Coronary artery (tissue), 2 donors: ENCODE results near the gene TMEM135.
"Not testable (repeated sequence)": the region's sequence is repeated elsewhere in the genome, so short reads cannot be mapped to it uniquely, and the experiment has no call there.

ENCODE experiments used
- DNase-seq: peaks from one replicate; pipeline ENCODE4 v3.0.0-alpha.2; 2017; ENCODE audit warnings: low spot score
- H3K27ac ChIP-seq, 2 donors: fragments of 200-600 bp; sonication (generic); one replicate each; pipeline ENCODE4 v1.5.1; 2016 to 2019
- H3K4me3 ChIP-seq: fragments of 200-600 bp; sonication (generic); 2 replicates; pipeline ENCODE4 v1.5.1; 2016; ENCODE audit warnings: mild to moderate bottlenecking, moderate library complexity
- CTCF ChIP-seq: fragments of 200-600 bp; sonication (generic); IDR thresholded peaks from one replicate; pipeline ENCODE4 v1.5.1; 2019; ENCODE audit warnings: antibody characterized with exemption

TMEM135 gene

GRCh38 chr11:87139475-87139874 is 101.7 kb downstream of the TMEM135 start:
- no peak for TF ChIP-seq CTCF
- no peak for DNase-seq
- H3K27ac ChIP-seq: no peak overlapping the region
- H3K4me3 ChIP-seq: no peak overlapping the region

DNA sequence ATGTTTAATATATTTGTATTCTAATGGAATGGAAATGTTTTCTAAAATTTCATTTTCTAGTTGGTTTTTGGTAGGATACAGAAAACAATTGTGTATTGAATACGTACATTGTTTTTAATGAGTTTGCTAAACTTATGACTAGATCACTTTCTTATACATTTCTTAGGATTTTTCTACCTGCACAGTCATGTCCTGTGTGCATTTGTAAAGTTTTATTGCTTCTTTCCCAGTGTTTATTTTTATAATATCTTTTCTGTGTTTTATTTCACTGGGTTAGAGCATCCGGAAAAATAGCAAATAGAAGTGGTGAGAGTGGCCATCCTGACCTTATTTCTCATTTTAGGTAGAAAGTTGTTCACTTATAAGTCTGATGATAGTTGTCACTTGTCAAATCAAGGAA is 103.6 kb downstream of the TMEM135 start:
- Histone ChIP-seq H3K27ac (no peak overlapping the region), H3K4me3 (no peak overlapping the region)
- no peak for DNase-seq
- no peak for TF ChIP-seq CTCF

DNA sequence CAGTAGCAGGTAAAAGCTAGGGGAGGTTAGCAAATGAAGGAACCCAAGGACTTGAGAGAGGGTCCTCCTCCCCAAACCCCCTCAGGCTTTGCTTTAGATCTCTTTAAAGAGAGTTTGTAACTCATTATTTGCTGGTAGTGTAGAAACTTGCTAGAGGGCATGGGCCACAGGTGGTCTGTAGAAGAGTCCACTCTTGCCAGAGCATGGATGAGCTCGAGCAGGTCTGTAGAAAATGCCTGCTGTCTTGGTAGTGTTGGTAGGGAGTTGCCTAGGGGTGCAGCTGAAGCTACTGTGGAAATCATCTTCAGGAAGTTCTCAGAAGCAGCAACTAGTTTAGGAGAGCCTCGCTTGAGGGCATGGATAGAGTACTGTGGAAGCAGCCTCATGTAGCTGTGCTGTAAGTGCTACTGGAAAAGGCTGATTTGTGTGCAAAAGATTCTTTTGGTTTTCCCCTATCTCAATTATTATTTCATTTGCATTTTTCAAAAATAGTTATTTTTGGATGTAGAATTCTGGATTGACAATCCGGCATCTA is 104.3 kb downstream of the TMEM135 start:
- no peak overlapping the region for H3K27ac ChIP-seq
- no peak overlapping the region for H3K4me3 ChIP-seq
- DNase-seq: no peak
- no peak for TF ChIP-seq CTCF

GRCh38 chr11:87142594-87142993 is 104.9 kb downstream of the TMEM135 start:
- DNase-seq: no peak
- H3K27ac ChIP-seq: no peak overlapping the region
- H3K4me3 ChIP-seq: no peak overlapping the region
- TF ChIP-seq CTCF: no peak

GRCh38 chr11:87143641-87144040 is 105.9 kb downstream of the TMEM135 start:
- no peak for TF ChIP-seq CTCF
- Histone ChIP-seq H3K4me3 (no peak overlapping the region), H3K27ac (no peak overlapping the region)

GRCh38 chr11:87144252-87144651 is 106.5 kb downstream of the TMEM135 start:
- DNase-seq: no peak
- no peak for TF ChIP-seq CTCF
- Histone ChIP-seq H3K27ac (no peak overlapping the region), H3K4me3 (no peak overlapping the region)

More at GRCh38 chr11:87143641-87144040, 105.9 kb downstream of the TMEM135 start:
- DNase-seq: no peak

DNA sequence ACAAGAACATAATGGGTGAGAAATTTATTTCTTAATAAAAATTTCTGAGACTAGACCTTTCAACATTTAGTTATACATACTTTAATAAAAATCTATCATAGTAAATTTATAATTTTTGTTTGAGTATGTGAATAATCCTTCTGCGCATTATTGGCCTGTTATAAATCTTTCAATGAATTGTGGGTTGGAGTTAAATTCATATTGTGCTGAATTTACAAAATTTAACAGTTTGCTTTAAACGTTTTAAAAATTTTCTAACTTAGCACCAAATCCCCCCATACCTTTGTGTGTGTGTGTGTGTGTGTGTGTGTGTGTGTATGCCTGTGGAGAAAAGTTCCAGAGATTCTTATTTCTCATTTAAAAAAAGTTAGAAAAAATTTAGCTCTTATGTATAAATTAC is 111.0 kb downstream of the TMEM135 start:
- Histone ChIP-seq H3K4me3 (no peak overlapping the region), H3K27ac (no peak overlapping the region)
- no peak for DNase-seq
- no peak for TF ChIP-seq CTCF

- not testable (repeated sequence) for H3K27ac ChIP-seq, DNase-seq, H3K4me3 ChIP-seq
Measured at GRCh38 chr11:87149782-87150181, 112.0 kb downstream of the TMEM135 start.
